Astrocyte (in vitro differentiated cells and primary cell): ENCODE data around the gene ETHE1. TPM values are rescaled to one million over a fixed set of nuclear protein-coding genes. Genes with fewer than 3 reads are reported as not detected.

Experiments used
- DNase-seq: peaks from one replicate; pipeline ENCODE4 v3.0.0-alpha.2; 2010; ENCODE audit warnings: low read depth
- FAIRE-seq: peaks from 2 replicates; lab custom pipeline; 2011; peaks lifted over from hg19 to GRCh38; lab: Jason Lieb, UNC
- H2AFZ ChIP-seq: 2 replicates; pipeline ENCODE4 v1.6.0; 2012; ENCODE audit warnings: low read depth, low read length, inconsistent platforms
- H3K27ac ChIP-seq: 2 replicates; pipeline ENCODE4 v1.5.1; 2011; ENCODE audit warnings: low read depth, low read length, inconsistent platforms
- H3K27me3 ChIP-seq: 2 replicates; pipeline ENCODE4 v1.6.0; 2011; ENCODE audit warnings: low read length, inconsistent platforms; ENCODE audit not compliant: insufficient read depth
- H3K36me3 ChIP-seq: 2 replicates; pipeline ENCODE4 v1.5.1; 2011; ENCODE audit warnings: low read length, inconsistent platforms; ENCODE audit not compliant: insufficient read depth
- H3K4me1 ChIP-seq: 2 replicates; pipeline ENCODE4 v1.5.1; 2011; ENCODE audit warnings: low read length, inconsistent platforms; ENCODE audit not compliant: insufficient read depth
- H3K4me2 ChIP-seq: 2 replicates; pipeline ENCODE4 v1.6.0; 2012; ENCODE audit warnings: low read length, inconsistent platforms
- H3K4me3 ChIP-seq: 2 replicates; pipeline ENCODE4 v1.5.1; 2011; ENCODE audit warnings: low read depth, mild to moderate bottlenecking, low read length, inconsistent platforms; ENCODE audit not compliant: insufficient read depth
- H3K79me2 ChIP-seq: 2 replicates; pipeline ENCODE4 v1.6.0; 2012; ENCODE audit warnings: mild to moderate bottlenecking, low read length, inconsistent platforms; ENCODE audit not compliant: insufficient read depth
- H3K9ac ChIP-seq: 2 replicates; pipeline ENCODE4 v1.6.0; 2012; ENCODE audit warnings: mild to moderate bottlenecking, low read length, inconsistent platforms
- H3K9me3 ChIP-seq: 2 replicates; pipeline ENCODE4 v1.5.1; 2012; ENCODE audit warnings: low read depth, mild to moderate bottlenecking, low read length, inconsistent platforms; ENCODE audit not compliant: insufficient read depth
- H4K20me1 ChIP-seq: 2 replicates; pipeline ENCODE4 v1.6.0; 2012; ENCODE audit warnings: low read length, inconsistent platforms; ENCODE audit not compliant: insufficient read depth
- H3K27ac Mint-ChIP-seq: one replicate; pipeline ENCODE4 v1.8.0; 2021; ENCODE audit warnings: mild to moderate bottlenecking, mixed read lengths; ENCODE audit not compliant: unreplicated experiment
- H3K27me3 Mint-ChIP-seq: one replicate; pipeline ENCODE4 v1.8.0; 2021; ENCODE audit warnings: low read depth, mixed read lengths; ENCODE audit not compliant: unreplicated experiment
- H3K36me3 Mint-ChIP-seq: one replicate; pipeline ENCODE4 v1.8.0; 2021; ENCODE audit warnings: low read depth, mixed read lengths; ENCODE audit not compliant: unreplicated experiment
- H3K4me1 Mint-ChIP-seq: one replicate; pipeline ENCODE4 v1.8.0; 2021; ENCODE audit warnings: low read depth, mixed read lengths; ENCODE audit not compliant: unreplicated experiment
- H3K4me3 Mint-ChIP-seq: one replicate; pipeline ENCODE4 v1.8.0; 2021; ENCODE audit warnings: mild to moderate bottlenecking, moderate library complexity, mixed read lengths; ENCODE audit not compliant: unreplicated experiment
- H3K9me3 Mint-ChIP-seq: one replicate; pipeline ENCODE4 v1.8.0; 2021; ENCODE audit warnings: mild to moderate bottlenecking, mixed read lengths; ENCODE audit not compliant: unreplicated experiment
- EZH2 ChIP-seq: IDR thresholded peaks from 2 replicates; pipeline ENCODE4 v1.6.1; 2012; ENCODE audit warnings: mild to moderate bottlenecking, low read length, inconsistent platforms; ENCODE audit not compliant: insufficient read depth
- total RNA-seq: library from RNA; stranded (reverse); gene quantifications from 2 replicates; pipeline ENCODE4 v1.2.1, GENCODE V29; 2021
- TF ChIP-seq, protein P1 (sequence below): IDR thresholded peaks from 2 replicates; pipeline ENCODE4 v1.5.1; 2011; ENCODE audit warnings: low read depth, mild to moderate bottlenecking, inconsistent platforms, low read length, moderate library complexity; ENCODE audit not compliant: insufficient read depth

The ETHE1 gene
- total RNA-seq, 1 donor from 2014 or later = 50.7 TPM

DNA sequence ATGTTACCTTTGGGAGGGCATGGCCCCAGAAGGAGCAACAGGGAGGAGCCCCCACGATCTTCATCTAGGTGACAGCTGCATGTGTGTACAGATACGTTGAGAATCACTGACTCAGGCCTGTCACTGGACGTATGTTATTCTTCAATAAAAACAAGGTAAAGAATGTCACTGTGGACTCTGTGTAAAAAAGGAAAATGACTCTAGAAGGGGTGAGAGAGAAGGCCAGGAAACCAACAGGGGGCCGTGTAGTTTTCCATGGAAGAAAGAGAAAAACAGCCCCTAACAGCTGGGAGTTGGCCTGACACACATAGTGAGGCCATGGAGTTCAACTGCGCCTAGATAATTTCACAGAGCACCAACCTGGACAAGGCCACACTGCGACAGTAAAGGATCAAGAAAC is 59.7 kb downstream of the ETHE1 start:
- Histone ChIP-seq H3K9me3 (peaks cover 6% of the 10 kb centered on the region), H3K27me3 (peaks cover 7% of the 10 kb centered on the region), H3K4me2 (peak overlapping the region; percentile 56), H2AFZ (no peak overlapping the region), H3K36me3 (no peaks in the 10 kb centered on the region), H3K4me3 (no peak overlapping the region), H3K27ac (no peak overlapping the region), H3K9ac (no peak overlapping the region), H4K20me1 (no peaks in the 10 kb centered on the region), H3K4me1 (peaks cover 24% of the 10 kb centered on the region), H3K79me2 (no peaks in the 10 kb centered on the region)
- Mint-ChIP-seq H3K4me3 (no peak overlapping the region), H3K4me1 (no peaks in the 10 kb centered on the region), H3K27me3 (peaks cover 13% of the 10 kb centered on the region), H3K36me3 (no peaks in the 10 kb centered on the region), H3K9me3 (no peaks in the 10 kb centered on the region), H3K27ac (no peak overlapping the region)
- TF ChIP-seq EZH2 = no peak
- TF ChIP-seq, protein P1, sequence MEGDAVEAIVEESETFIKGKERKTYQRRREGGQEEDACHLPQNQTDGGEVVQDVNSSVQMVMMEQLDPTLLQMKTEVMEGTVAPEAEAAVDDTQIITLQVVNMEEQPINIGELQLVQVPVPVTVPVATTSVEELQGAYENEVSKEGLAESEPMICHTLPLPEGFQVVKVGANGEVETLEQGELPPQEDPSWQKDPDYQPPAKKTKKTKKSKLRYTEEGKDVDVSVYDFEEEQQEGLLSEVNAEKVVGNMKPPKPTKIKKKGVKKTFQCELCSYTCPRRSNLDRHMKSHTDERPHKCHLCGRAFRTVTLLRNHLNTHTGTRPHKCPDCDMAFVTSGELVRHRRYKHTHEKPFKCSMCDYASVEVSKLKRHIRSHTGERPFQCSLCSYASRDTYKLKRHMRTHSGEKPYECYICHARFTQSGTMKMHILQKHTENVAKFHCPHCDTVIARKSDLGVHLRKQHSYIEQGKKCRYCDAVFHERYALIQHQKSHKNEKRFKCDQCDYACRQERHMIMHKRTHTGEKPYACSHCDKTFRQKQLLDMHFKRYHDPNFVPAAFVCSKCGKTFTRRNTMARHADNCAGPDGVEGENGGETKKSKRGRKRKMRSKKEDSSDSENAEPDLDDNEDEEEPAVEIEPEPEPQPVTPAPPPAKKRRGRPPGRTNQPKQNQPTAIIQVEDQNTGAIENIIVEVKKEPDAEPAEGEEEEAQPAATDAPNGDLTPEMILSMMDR = no peak
- DNase-seq (no peak), FAIRE-seq (no peak)

DNA sequence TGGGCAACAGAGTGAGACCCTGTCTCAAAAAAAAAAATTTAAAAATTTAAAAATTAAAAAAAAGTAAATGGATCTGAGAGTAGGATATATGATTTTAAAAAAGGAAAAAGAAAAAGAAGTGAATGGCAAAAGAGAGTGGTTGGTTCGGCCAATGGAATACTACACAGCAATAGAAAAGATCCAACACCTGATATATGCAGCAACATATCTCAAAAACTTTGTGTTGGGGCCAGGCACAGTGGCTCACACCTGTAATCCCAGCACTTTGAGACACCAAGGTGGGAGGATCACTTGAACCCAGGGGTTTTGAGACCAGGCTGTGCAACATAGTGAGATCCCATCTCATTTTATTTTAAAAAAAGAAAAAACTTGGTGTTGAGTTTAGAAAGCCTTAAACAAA is 60.2 kb downstream of the ETHE1 start:
- Mint-ChIP-seq H3K4me3 (no peak overlapping the region), H3K27ac (no peak overlapping the region), H3K27me3 (peaks cover 18% of the 10 kb centered on the region), H3K9me3 (no peaks in the 10 kb centered on the region), H3K36me3 (no peaks in the 10 kb centered on the region), H3K4me1 (no peaks in the 10 kb centered on the region)
- H3K4me2 ChIP-seq = no peak overlapping the region
- H3K27me3 ChIP-seq = peaks cover 7% of the 10 kb centered on the region
- H3K4me3 ChIP-seq = no peak overlapping the region
- no peak for DNase-seq
- no peak overlapping the region for H3K27ac ChIP-seq
- no peaks in the 10 kb centered on the region for H3K36me3 ChIP-seq
- no peaks in the 10 kb centered on the region for H4K20me1 ChIP-seq
- no peak overlapping the region for H3K9ac ChIP-seq
- no peaks in the 10 kb centered on the region for H3K79me2 ChIP-seq
- no peak for TF ChIP-seq EZH2
- TF ChIP-seq, protein P1 = no peak
- H3K4me1 ChIP-seq = peaks cover 24% of the 10 kb centered on the region
- H2AFZ ChIP-seq = no peak overlapping the region
- FAIRE-seq = no peak
- peaks cover 6% of the 10 kb centered on the region for H3K9me3 ChIP-seq

- H3K27ac ChIP-seq = no peak within 1 kb of the TSS
- no peak within 1 kb of the TSS for H3K4me3 ChIP-seq
- no peaks in the 10 kb centered on the region for H3K79me2 ChIP-seq
- no peak for FAIRE-seq
- Mint-ChIP-seq H3K36me3 (peaks cover 2% of the 10 kb centered on the region), H3K4me1 (no peaks in the 10 kb centered on the region), H3K27ac (peak within 1 kb of the TSS; percentile 10), H3K9me3 (no peaks in the 10 kb centered on the region), H3K4me3 (peak within 1 kb of the TSS; percentile 93), H3K27me3 (peaks cover 30% of the 10 kb centered on the region)
- peaks cover 24% of the 10 kb centered on the region for H3K4me1 ChIP-seq
- no peak for DNase-seq
- no peaks in the 10 kb centered on the region for H3K36me3 ChIP-seq
- no peak within 1 kb of the TSS for H3K9ac ChIP-seq
- H3K27me3 ChIP-seq = peaks cover 7% of the 10 kb centered on the region
- H4K20me1 ChIP-seq = no peaks in the 10 kb centered on the region
- H3K4me2 ChIP-seq = peak within 1 kb of the TSS; percentile 86
- no peak for TF ChIP-seq EZH2
- TF ChIP-seq, protein P1 = no peak
- peak within 1 kb of the TSS; percentile 98 for H2AFZ ChIP-seq
- H3K9me3 ChIP-seq = peaks cover 6% of the 10 kb centered on the region
Observed at GRCh38 chr19:43465468-43466120, 61.4 kb downstream of the ETHE1 start, which contains the start of gene LYPD3. LYPD3 (minus strand) TSS chr19:43465608; CDS start chr19:43465571, 37 bp downstream.
